T-helper 2 cell treated with Interferon-gamma antibody and Interleukin-4, amounts not matched to agents 100 ng/mL and 5 ng/mL, for 36 hours (primary cell): ENCODE measurements around the gene ZP3. TPM values are rescaled to one million over a fixed set of nuclear protein-coding genes. Genes with fewer than 3 reads are reported as not detected.
"Not testable (repeated sequence)": the region's sequence is repeated elsewhere in the genome, so short reads cannot be mapped to it uniquely, and the experiment has no call there.

Source experiments
- intact Hi-C: fragments of 100-400 bp; cut with micrococcal nuclease; formaldehyde crosslinking; loops from one replicate; pipeline ENCODE4 v1.15.1; 2023
- total RNA-seq: library from RNA; stranded (reverse); gene quantifications from 2 replicates; pipeline ENCODE4 v1.2.3, GENCODE V29; 2022

The ZP3 gene
- total RNA-seq, 1 donor from 2014 or later: 3.3 TPM

- intact Hi-C loops: no loop called here
These were observed 20.8 kb upstream of the ZP3 start for GRCh38 chr7:76403780-76404494.

- intact Hi-C loops: no loop called here
These were observed 19.0 kb upstream of the ZP3 start for GRCh38 chr7:76405738-76406137.

DNA sequence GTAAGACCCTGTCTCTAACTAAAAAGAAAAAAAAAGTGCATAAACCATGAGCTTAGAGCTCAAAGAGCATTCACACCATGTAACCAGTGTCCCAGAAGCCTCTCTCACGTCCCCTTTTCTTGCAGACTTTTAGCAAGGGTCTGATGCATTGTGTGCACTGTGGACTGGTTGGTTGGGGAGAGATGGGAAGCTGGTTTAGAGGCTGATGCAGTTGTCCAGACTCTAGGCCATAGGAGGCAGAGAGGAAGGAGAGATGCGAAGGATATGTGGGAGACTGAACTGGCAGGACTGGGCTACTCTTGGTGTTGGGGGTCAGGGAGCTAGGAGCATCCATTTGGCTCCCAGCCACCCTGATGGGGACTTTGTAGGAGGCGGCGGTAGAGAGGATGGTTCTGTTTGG lies 17.0 kb upstream of the ZP3 start:
- intact Hi-C loops: no loop called here

DNA sequence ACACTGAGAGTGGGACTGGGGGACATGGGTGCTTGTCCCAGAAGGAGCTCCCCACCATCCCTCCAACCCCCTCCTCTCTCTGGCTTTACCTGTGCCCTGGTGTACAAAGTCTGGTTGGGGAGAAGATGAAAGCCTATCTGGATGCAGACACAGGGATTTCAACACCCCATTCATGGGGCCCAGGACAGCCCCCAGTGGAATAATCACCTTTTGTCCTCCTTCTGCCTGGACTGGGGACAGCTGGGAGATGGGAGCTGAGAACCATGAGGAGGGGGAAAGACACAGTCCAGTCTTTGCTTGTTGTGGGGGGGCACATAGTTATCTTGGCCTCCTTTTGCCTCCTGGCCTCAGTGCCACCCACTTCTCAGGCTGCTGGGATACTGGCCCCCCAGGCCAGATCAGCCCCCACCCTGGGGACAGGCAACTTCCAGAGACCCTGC lies 16.6 kb upstream of the ZP3 start:
- intact Hi-C loops: no loop called here

DNA sequence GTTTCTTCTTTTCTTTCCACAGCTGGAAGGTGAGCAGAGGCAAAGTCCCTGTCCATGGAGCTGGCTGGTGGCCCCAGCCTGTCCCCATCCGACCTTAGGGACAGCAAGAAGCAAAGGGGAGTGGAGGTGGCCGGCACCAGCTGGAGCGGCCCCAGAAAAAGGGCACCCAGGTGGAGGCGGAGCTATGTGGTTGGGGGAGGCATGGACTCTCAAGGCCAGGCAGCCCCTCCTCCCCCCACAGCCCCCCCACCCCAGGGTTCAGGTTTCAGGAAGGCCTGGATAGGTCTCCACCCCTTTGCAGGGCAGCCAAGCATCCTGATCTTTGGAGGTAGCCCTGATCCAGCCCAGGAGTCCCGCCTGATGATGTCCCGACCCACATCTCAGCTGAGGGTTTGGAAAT lies 15.2 kb upstream of the ZP3 start, which contains the start of gene SSC4D:
Gene SSC4D (minus strand): TSS at position 161 of the 400 bp plus-strand sequence. CDS start 5,258 bp downstream, outside the sequence.
- intact Hi-C loops: no loop called here

GRCh38 chr7:76411626-76412025 lies 13.1 kb upstream of the ZP3 start:
- intact Hi-C loops: no loop called here

- intact Hi-C loops: no loop called here
These were observed 12.5 kb upstream of the ZP3 start for GRCh38 chr7:76412249-76412648.

GRCh38 chr7:76417654-76418310 lies 7.0 kb upstream of the ZP3 start:
- intact Hi-C loops: not testable (repeated sequence)

GRCh38 chr7:76421097-76421496 lies 3.7 kb upstream of the ZP3 start:
- intact Hi-C loops: not testable (repeated sequence)

DNA sequence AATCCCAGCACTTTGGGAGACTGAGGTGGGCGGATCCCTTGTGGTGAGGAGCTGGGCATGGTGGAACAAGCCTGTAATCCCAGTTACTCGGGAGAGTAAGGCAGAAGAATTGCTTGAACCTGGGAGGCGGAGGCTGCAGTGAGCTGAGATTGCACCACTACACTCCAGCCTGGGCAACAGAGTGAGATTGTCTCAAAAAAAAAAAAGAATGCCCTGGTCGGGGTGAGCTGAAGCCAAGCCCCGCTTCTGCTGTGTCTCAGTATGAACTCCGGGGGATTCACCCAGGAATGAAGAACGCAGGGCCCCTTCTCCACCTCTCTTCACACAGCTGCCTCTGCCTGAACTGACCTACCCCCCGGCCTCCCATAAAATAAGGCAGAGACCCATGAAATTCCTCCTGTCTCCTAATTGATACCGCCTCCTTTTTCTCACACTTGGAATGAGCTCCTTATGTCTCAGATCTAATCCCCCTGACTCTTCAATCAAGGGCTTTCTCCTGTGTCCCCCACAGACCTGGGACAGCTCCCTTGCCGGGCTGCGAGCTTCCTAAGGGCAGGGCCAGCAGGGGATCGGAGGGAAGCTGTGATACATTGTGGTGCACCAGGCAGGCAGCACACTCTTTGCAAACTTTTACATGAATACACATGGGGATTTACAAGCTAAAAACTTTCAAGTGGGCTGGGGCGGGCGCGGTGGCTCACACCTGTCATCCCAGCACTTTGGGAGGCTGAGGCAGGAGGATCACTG lies 911 bp upstream of the ZP3 start:
- intact Hi-C loops: no loop called here

DNA sequence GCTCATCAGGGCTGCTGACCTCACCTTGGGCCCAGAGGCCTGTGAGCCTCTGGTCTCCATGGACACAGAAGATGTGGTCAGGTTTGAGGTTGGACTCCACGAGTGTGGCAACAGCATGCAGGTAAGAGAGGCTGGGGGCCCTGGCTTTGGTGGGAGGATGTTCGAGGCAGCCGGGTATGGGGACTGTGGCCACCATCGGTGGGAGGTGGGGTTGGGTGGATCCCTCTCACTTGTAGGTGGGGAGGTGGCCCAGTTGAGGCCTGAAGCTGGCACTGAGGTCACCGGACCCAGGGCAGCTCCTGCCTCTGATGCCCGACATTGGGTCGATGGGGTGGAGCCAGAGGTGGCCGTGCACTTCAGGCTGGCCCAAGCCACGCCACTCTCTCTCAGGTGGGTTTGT lies 406 bp downstream of the ZP3 start:
- intact Hi-C loops: no loop called here

DNA sequence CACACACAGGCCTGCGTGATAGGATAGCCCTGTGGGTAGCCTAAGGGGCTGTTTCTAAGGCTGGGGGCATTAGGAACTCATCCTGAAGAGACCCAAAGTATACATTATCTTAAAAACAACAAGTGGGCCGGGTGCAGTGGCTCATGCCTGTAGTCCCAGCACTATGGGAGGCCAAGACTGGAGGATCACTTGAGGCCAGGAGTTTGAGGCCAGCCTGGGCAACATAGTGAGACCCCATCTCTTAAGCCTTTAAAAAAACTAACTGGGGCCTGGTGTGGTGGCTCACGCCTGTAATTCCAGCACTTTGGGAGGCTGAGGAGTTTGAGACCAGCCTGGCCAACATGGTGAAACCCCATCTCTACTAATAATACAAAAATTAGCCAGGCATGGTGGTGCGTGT lies 808 bp downstream of the ZP3 start:
- intact Hi-C loops: not testable (repeated sequence)

DNA sequence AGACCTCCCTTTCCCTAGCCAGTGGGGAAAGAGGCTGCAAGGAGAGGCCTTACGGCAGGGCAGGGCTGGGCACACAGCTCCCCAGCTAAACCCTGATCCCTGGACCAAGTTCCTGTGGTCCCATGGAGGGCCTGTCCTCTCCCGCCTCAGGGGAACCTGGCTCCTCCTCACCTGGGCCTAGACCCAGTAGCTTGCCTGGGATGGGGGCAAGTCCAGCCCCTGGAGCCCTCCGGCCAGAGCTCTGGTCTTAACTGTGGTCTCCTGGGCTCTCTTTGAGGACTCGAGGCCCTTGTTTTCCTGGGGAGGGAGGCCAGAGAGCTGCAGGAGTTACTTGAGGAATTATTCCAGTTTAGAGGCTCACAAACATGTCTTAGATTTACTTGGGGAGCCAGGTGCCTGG lies 1.5 kb downstream of the ZP3 start:
- intact Hi-C loops: no loop called here

DNA sequence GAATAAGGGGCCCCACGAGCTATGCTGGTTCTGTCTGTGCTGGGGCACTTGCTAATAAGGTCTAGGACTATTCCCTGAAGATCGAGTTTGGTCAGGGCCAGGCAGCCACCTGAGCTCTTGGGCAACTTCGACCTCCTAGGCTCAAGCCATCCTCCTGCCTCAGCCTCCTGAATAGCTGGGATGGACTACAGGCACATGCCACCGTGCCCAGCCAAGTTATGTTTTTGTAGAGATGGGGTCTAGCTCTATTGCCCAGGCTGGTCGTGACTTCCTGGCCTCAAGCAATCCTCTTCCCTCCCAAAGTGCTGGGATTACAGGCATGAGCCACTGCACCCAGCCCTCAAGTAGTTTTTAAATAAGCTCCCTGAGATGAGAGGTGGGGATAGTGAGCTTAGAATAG lies 2.9 kb downstream of the ZP3 start:
- intact Hi-C loops: no loop called here

- intact Hi-C loops: no loop called here
These were observed 3.5 kb downstream of the ZP3 start for GRCh38 chr7:76428149-76428823.

DNA sequence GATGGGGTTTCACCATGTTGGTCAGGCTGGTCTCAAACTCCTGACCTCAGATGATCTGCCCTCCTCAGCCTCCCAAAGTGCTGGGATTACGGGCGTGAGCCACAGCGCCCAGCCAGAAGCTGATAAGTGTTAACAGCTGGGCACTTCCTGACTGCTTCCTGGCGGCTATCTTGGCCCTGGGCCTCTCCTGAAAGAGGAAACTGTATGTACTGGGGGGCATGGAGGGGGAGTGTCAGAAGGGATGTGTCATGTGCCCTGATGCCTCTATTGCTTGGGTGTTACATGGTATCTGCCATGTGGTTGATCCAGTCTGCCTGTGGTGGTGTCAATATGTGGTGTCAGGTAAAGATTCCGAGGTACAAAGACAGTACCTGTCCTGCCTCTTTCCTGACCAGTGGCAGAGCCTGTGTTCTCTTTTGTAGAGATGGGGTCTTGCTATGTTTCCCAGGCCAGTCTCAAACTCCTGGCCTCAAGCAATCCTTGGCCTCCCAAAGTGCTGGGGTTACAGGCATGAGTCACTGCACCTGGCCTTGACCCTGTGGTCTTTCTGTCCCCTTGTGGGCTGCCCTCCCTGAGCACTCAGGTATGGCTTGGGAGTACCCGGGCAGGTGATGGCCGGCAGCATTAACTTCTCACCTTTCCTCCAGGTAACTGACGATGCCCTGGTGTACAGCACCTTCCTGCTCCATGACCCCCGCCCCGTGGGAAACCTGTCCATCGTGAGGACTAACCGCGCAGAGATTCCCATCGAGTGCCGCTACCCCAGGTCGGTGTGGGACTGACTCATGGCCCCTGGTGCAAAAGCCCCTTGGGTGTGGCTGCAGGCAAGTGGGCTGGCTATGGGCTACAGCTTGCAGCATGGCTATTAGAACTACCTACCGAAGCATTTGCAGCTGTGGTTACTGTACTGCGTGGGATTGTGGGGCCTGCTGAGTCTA lies 4.4 kb downstream of the ZP3 start:
- intact Hi-C loops: no loop called here

DNA sequence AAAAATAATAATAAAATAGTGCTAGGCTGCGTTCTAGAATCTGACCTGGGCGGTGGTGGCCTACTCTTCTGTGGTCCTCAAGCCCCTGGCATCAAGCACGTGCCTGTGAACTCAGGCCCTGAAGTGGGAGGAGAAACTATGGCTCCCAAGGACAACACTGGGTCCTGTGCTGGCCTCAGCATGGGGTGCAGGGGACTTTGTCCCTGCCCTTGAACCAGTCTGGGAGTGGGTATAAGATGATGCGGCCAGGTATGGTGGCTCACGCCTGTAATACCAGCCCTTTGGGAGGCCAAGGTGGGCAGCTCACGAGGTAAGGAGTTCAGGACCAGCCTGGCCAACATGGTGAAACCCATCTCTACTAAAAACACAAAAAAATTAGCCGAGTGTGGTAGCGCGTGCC lies 5.5 kb downstream of the ZP3 start:
- intact Hi-C loops: no loop called here

DNA sequence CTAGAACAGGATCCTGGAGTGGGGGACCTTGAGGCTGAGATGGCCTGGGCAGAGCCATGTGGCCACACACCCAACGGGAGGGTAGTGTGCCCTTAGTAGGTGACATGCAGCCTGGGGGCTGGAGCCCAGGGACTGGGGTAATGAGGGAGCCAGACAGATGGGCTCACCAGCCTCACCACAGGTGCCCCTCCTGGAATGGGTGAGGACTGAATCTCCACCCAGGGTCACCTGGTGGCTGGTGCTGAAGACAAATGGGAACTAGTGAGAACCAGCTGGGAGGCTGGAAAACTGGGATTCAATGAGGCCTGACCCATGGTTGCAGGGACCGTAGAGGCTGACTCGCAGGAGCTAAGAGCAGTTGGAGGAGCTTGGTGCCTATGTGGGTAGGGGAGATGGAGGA lies 6.1 kb downstream of the ZP3 start:
- intact Hi-C loops: no loop called here

DNA sequence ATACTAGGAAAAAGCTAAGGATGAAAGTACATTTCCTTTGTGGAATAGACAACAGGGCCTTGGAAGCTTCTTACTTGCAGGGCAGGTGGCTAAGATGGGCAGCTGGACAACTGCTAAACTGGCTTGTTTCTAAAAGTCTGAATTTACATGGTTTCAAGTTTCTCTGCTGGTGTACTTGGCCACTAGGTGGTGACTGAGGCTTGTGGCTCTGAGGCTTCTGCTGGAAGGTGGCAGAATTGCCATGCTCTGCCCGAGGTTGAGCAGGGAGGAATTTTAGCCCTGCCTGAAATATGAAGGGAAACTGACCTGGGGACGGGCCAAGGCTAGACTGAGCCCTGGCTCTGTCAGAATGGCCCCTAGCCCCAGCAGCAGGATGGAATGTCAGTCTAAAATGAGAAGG lies 13.1 kb downstream of the ZP3 start:
- intact Hi-C loops: not testable (repeated sequence)

DNA sequence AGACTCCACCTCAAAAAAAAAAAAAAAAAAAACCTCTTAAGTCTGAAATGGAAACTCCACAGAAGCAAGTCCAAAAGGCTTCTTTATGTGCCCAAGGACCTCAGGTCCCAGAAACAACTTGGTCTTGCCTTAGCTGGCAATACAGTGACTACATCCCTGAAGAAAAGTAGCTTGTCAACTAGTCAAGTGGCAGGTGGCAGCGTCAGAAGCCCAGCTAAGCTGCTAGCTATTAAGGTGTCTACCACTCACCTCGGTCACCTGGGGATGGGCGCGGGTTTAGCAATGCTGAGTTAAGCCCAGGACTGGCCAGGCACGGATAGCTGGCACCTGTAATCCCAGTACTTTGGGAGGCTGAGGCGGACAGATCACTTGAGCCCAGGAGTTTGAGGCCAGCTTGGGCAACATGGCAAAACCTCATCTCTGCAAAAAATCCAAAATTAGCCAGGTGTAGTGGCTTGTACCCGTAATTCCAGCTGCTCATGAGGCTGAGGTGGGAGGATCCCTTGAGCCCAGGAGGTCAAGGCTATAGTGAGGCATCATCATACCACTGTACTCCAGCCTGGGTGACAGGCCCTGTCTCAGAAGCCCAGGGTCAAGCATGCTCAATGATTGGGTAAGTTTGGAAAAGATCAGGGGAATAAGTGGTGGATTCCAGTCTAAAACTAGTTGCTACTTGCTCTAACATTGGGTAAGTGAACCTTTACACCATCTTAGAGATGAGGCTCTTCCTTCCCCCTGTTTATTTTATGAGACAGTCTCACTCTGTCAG lies 14.6 kb downstream of the ZP3 start:
- intact Hi-C loops: not testable (repeated sequence)
